Osteoblast (primary cell): ENCODE measurements around the gene ZFR2. TPM values are rescaled to one million over a fixed set of nuclear protein-coding genes. Genes with fewer than 3 reads are reported as not detected.

Experiments
- DNase-seq: peaks from one replicate; pipeline ENCODE4 v3.0.0; 2011; ENCODE audit warnings: low spot score, mixed read lengths; ENCODE audit not compliant: insufficient read length; ENCODE audit errors: missing footprints
- H2AFZ ChIP-seq: 2 replicates; pipeline ENCODE4 v1.6.0; 2011; ENCODE audit warnings: mild to moderate bottlenecking, low read length
- H3K27ac ChIP-seq: 2 replicates; pipeline ENCODE4 v1.5.1; 2011; ENCODE audit warnings: mild to moderate bottlenecking, low read depth, low read length, moderate library complexity
- H3K27me3 ChIP-seq: 2 replicates; pipeline ENCODE4 v1.6.0; 2012; ENCODE audit warnings: mild to moderate bottlenecking, control low read depth, inconsistent platforms, low read length, moderate library complexity; ENCODE audit not compliant: insufficient read depth
- H3K36me3 ChIP-seq: 2 replicates; pipeline ENCODE4 v1.5.1; 2011; ENCODE audit warnings: mild to moderate bottlenecking, low read length, control low read depth, moderate library complexity; ENCODE audit not compliant: insufficient read depth
- H3K4me1 ChIP-seq: 2 replicates; pipeline ENCODE4 v1.5.1; 2011; ENCODE audit warnings: mild to moderate bottlenecking, low read length, control low read depth, moderate library complexity; ENCODE audit not compliant: insufficient read depth
- H3K4me2 ChIP-seq: 2 replicates; pipeline ENCODE4 v1.6.0; 2011; ENCODE audit warnings: mild to moderate bottlenecking, low read length; ENCODE audit not compliant: insufficient read depth
- H3K4me3 ChIP-seq: fragments of 200-600 bp; sonication (generic); 3 replicates; pipeline ENCODE4 v1.5.1; 2012; ENCODE audit warnings: mild to moderate bottlenecking, low read length, inconsistent platforms; ENCODE audit not compliant: insufficient read depth
- H3K79me2 ChIP-seq: 2 replicates; pipeline ENCODE4 v1.6.0; 2012; ENCODE audit warnings: mild to moderate bottlenecking, low read length, control low read depth, inconsistent platforms; ENCODE audit not compliant: insufficient read depth
- H3K9me3 ChIP-seq: 2 replicates; pipeline ENCODE4 v1.5.1; 2011; ENCODE audit warnings: low read depth, low read length, control low read depth
- H4K20me1 ChIP-seq: 2 replicates; pipeline ENCODE4 v1.6.0; 2012; ENCODE audit warnings: mild to moderate bottlenecking, low read length, control low read depth; ENCODE audit not compliant: insufficient read depth
- CTCF ChIP-seq: IDR thresholded peaks from 2 replicates; pipeline ENCODE4 v1.5.1; 2011; ENCODE audit warnings: mild to moderate bottlenecking, low read depth, low read length, moderate library complexity; ENCODE audit errors: extremely low read depth
- total RNA-seq: library from RNA; depleted of rRNA; stranded (reverse); fragments of >200 nt; gene quantifications from 2 replicates; pipeline ENCODE4 v1.2.3, GENCODE V29; 2012

Gene ZFR2
- total RNA-seq, 1 donor = not detected

GRCh38 chr19:3840804-3841203, 28.0 kb downstream of the ZFR2 start:
- H3K4me2 ChIP-seq = no peak overlapping the region
- H3K27ac ChIP-seq = no peak overlapping the region
- no peak overlapping the region for H3K4me3 ChIP-seq
- H3K79me2 ChIP-seq = no peaks in the 10 kb centered on the region
- no peaks in the 10 kb centered on the region for H3K4me1 ChIP-seq
- no peak overlapping the region for H2AFZ ChIP-seq
- H3K9me3 ChIP-seq = no peaks in the 10 kb centered on the region
- H3K27me3 ChIP-seq = peaks cover 15% of the 10 kb centered on the region
- H3K36me3 ChIP-seq = no peaks in the 10 kb centered on the region
- no peaks in the 10 kb centered on the region for H4K20me1 ChIP-seq
- no peak for TF ChIP-seq CTCF
- DNase-seq = peak; percentile 21

- Histone ChIP-seq H3K79me2 (no peaks in the 10 kb centered on the region), H3K4me2 (no peak overlapping the region), H3K4me1 (no peaks in the 10 kb centered on the region), H3K27me3 (peaks cover 15% of the 10 kb centered on the region), H3K4me3 (no peak overlapping the region), H4K20me1 (no peaks in the 10 kb centered on the region), H3K36me3 (no peaks in the 10 kb centered on the region), H3K27ac (no peak overlapping the region), H3K9me3 (no peaks in the 10 kb centered on the region), H2AFZ (no peak overlapping the region)
- DNase-seq = peak; percentile 21
- no peak for TF ChIP-seq CTCF
Measured at GRCh38 chr19:3839941-3840340, 28.9 kb downstream of the ZFR2 start.

- Histone ChIP-seq H3K27ac (no peak overlapping the region), H3K4me1 (no peaks in the 10 kb centered on the region), H3K36me3 (no peaks in the 10 kb centered on the region), H3K4me2 (no peak overlapping the region), H4K20me1 (no peaks in the 10 kb centered on the region), H2AFZ (no peak overlapping the region), H3K79me2 (no peaks in the 10 kb centered on the region), H3K27me3 (peaks cover 15% of the 10 kb centered on the region), H3K9me3 (no peaks in the 10 kb centered on the region), H3K4me3 (no peak overlapping the region)
- no peak for TF ChIP-seq CTCF
- DNase-seq = peak; percentile 36
Measured at GRCh38 chr19:3838661-3839060, 30.2 kb downstream of the ZFR2 start.

GRCh38 chr19:3837922-3838321, 30.9 kb downstream of the ZFR2 start:
- TF ChIP-seq CTCF = no peak
- H4K20me1 ChIP-seq = no peaks in the 10 kb centered on the region
- H3K36me3 ChIP-seq = no peaks in the 10 kb centered on the region
- no peak overlapping the region for H3K4me3 ChIP-seq
- no peaks in the 10 kb centered on the region for H3K9me3 ChIP-seq
- no peaks in the 10 kb centered on the region for H3K79me2 ChIP-seq
- no peak for DNase-seq
- H2AFZ ChIP-seq = no peak overlapping the region
- no peak overlapping the region for H3K27ac ChIP-seq
- H3K4me1 ChIP-seq = no peaks in the 10 kb centered on the region
- H3K27me3 ChIP-seq = peaks cover 15% of the 10 kb centered on the region
- no peak overlapping the region for H3K4me2 ChIP-seq
